HepG2 (cell line): ENCODE results near the gene ZIC2. TPM values are rescaled to one million over a fixed set of nuclear protein-coding genes. Genes with fewer than 3 reads are reported as not detected.

Source experiments
- SALL2 ChIP-seq: sonication (generic); formaldehyde crosslinking; IDR thresholded peaks from 2 replicates; pipeline ENCODE4 v1.8.1; 2023; ENCODE audit warnings: mild to moderate bottlenecking, missing genetic modification reagents, inconsistent platforms
- SAP130 ChIP-seq: IDR thresholded peaks from 2 replicates; pipeline ENCODE4 v1.6.1; 2016; ENCODE audit warnings: low read depth
- SOX13 ChIP-seq, 3 experiments: fragments of 450-650 bp in 1 of 3; sonication (generic) in 1 of 3; formaldehyde crosslinking in 1 of 3; IDR thresholded peaks in 2 of 3; conservative IDR thresholded peaks in 1 of 3; 2 replicates each; pipeline versions ENCODE4 v1.5.0 to v1.6.1; 2016 to 2020; ENCODE audit warnings: antibody characterized with exemption in 1 of 3, mild to moderate bottlenecking in 1 of 3, missing compliant biosample characterization in 1 of 3, missing genetic modification reagents in 1 of 3, moderate library complexity in 1 of 3
- SOX6 ChIP-seq, 2 experiments: fragments of 450-650 bp in 1 of 2; sonication (generic) in 1 of 2; formaldehyde crosslinking in 1 of 2; IDR thresholded peaks; 2 replicates each; pipeline versions ENCODE4 v1.4.0 to v1.6.1; 2017 to 2020; ENCODE audit warnings: antibody characterized with exemption in 1 of 2, mild to moderate bottlenecking in 1 of 2, missing genetic modification reagents in 1 of 2
- SRY ChIP-seq: sonication (generic); formaldehyde crosslinking; IDR thresholded peaks from 2 replicates; pipeline ENCODE4 v1.8.0; 2022; ENCODE audit warnings: mild to moderate bottlenecking, missing genetic modification reagents
- YEATS4 ChIP-seq: sonication (generic); formaldehyde crosslinking; IDR thresholded peaks from 2 replicates; pipeline ENCODE4 v1.4.0; 2020; ENCODE audit warnings: missing genetic modification reagents, borderline replicate concordance
- ZNF329 ChIP-seq: sonication (generic); formaldehyde crosslinking; IDR thresholded peaks from 2 replicates; pipeline ENCODE4 v1.9.0; 2021; ENCODE audit warnings: low read depth, mild to moderate bottlenecking, missing genetic modification reagents
- ZNF441 ChIP-seq: sonication (generic); formaldehyde crosslinking; IDR thresholded peaks from 2 replicates; pipeline ENCODE4 v1.7.0; 2021; ENCODE audit warnings: missing genetic modification reagents, borderline replicate concordance
- ZNF776 ChIP-seq: sonication (generic); formaldehyde crosslinking; IDR thresholded peaks from 2 replicates; pipeline ENCODE4 v1.4.0; 2020; ENCODE audit warnings: mild to moderate bottlenecking, missing genetic modification reagents
- polyA plus RNA-seq, 8 experiments: library from polyadenylated mRNA; depleted of rRNA in 3 of 8; stranded (reverse) in 7 of 8; unstranded in 1 of 8; fragments of >200 nt; fragmentation: Illumina TruSeq in 4 of 8; extraction: Trizol in 4 of 8; gene quantifications; 2 replicates each; pipeline versions ENCODE4 v1.2.1 to v1.2.3, GENCODE V29; 2011 to 2016; ENCODE audit warnings: low read depth in 4 of 8, missing spikeins in 1 of 8, mixed read lengths in 1 of 8; ENCODE audit not compliant: insufficient read depth in 1 of 8
- total RNA-seq, 5 experiments: library from RNA; depleted of rRNA; stranded (reverse); fragments of >200 nt; fragmentation: Illumina TruSeq; extraction: Trizol; gene quantifications; 2 replicates each; pipeline ENCODE4 v1.2.3, GENCODE V29; 2016; ENCODE audit warnings: low read depth in 1 of 5
- TF ChIP-seq, protein P1 (sequence below): sonication (generic); formaldehyde crosslinking; IDR thresholded peaks from 2 replicates; pipeline ENCODE4 v1.5.1; 2020; ENCODE audit warnings: mild to moderate bottlenecking, missing genetic modification reagents
- TF ChIP-seq, protein P2 (sequence below): sonication (generic); formaldehyde crosslinking; conservative IDR thresholded peaks from 2 replicates; pipeline ENCODE4 v1.8.0; 2022; ENCODE audit warnings: mild to moderate bottlenecking, moderate library complexity, missing genetic modification reagents
- TF ChIP-seq, protein P3 (sequence below): sonication (generic); formaldehyde crosslinking; IDR thresholded peaks from 2 replicates; pipeline ENCODE4 v1.4.0; 2020; ENCODE audit warnings: missing genetic modification reagents, low read depth, mild to moderate bottlenecking, borderline replicate concordance
- TF ChIP-seq, protein P4 (sequence below), 2 experiments: sonication (generic) in 1 of 2; formaldehyde crosslinking in 1 of 2; IDR thresholded peaks; 2 replicates each; pipeline versions ENCODE4 v1.5.1 to v1.6.1; 2011 to 2020; ENCODE audit warnings: borderline replicate concordance in 1 of 2, low read depth in 1 of 2, low read length in 1 of 2, mild to moderate bottlenecking in 1 of 2, missing genetic modification reagents in 1 of 2, moderate library complexity in 1 of 2
- TF ChIP-seq, protein P5 (sequence below): sonication (generic); formaldehyde crosslinking; IDR thresholded peaks from 2 replicates; pipeline ENCODE4 v1.5.0; 2020; ENCODE audit warnings: missing genetic modification reagents
- TF ChIP-seq, protein P6 (sequence below): sonication (generic); formaldehyde crosslinking; IDR thresholded peaks from 2 replicates; pipeline ENCODE4 v1.5.0; 2020; ENCODE audit warnings: missing genetic modification reagents

ZIC2 gene
- total and polyA plus RNA-seq, 2 of the 13 experiments (the other 11 are each of a cell fraction or from before 2014, with no cell fraction given): 0.13 TPM; not detected in 1

DNA sequence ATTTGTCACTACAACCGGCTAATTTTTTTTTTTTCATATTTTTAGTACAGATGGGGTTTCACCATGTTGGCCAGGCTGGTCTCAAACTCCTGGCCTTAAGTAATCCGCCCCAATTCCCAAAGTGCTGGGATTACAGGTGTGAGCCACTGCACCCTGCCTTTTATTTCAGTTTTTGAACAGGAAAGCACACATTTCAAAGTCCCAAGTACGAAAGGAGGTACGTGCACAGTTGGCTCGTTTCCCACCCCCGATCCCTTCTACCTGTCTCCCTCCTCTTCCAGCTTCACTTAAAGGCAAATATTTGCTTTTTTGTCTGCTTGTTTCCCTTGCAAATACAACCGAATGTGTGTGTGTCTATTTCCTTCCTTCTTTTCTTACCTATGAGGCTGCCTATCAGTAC lies 40.5 kb upstream of the ZIC2 start (continued):
- TF ChIP-seq, protein P1, sequence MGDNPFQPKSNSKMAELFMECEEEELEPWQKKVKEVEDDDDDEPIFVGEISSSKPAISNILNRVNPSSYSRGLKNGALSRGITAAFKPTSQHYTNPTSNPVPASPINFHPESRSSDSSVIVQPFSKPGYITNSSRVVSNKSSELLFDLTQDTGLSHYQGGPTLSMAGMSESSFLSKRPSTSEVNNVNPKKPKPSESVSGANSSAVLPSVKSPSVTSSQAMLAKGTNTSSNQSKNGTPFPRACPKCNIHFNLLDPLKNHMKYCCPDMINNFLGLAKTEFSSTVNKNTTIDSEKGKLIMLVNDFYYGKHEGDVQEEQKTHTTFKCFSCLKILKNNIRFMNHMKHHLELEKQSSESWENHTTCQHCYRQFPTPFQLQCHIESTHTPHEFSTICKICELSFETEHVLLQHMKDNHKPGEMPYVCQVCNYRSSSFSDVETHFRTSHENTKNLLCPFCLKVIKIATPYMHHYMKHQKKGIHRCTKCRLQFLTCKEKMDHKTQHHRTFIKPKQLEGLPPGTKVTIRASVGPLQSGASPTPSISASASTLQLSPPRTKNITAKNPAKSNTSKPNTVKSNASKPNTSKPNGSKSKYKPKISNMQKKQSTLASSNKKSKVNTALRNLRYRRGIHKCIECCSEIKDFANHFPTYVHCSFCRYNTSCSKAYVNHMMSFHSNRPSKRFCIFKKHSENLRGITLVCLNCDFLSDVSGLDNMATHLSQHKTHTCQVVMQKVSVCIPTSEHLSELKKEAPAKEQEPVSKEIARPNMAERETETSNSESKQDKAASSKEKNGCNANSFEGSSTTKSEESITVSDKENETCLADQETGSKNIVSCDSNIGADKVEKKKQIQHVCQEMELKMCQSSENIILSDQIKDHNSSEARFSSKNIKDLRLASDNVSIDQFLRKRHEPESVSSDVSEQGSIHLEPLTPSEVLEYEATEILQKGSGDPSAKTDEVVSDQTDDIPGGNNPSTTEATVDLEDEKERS (CRISPR knock-in tag): 0 out of 2 replicates have a peak, but pooled peaks have one; percentile 42
- no peak for TF ChIP-seq ZNF776 (CRISPR knock-in tag)
- TF ChIP-seq, protein P2, sequence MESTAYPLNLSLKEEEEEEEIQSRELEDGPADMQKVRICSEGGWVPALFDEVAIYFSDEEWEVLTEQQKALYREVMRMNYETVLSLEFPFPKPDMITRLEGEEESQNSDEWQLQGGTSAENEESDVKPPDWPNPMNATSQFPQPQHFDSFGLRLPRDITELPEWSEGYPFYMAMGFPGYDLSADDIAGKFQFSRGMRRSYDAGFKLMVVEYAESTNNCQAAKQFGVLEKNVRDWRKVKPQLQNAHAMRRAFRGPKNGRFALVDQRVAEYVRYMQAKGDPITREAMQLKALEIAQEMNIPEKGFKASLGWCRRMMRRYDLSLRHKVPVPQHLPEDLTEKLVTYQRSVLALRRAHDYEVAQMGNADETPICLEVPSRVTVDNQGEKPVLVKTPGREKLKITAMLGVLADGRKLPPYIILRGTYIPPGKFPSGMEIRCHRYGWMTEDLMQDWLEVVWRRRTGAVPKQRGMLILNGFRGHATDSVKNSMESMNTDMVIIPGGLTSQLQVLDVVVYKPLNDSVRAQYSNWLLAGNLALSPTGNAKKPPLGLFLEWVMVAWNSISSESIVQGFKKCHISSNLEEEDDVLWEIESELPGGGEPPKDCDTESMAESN (CRISPR knock-in tag): no peak
- TF ChIP-seq, protein P3, sequence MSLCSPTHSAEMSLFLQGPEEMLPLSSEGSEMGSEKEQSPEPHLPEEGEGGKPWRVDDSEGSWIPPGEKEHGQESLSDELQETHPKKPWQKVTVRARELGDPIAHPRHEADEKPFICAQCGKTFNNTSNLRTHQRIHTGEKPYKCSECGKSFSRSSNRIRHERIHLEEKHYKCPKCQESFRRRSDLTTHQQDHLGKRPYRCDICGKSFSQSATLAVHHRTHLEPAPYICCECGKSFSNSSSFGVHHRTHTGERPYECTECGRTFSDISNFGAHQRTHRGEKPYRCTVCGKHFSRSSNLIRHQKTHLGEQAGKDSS (CRISPR knock-in tag): no peak
- TF ChIP-seq SRY (CRISPR knock-in tag): no peak
- TF ChIP-seq SOX13 (IDR thresholded peaks at IDR 0.05): 0 out of 2 replicates have a peak, but pooled peaks have one; percentile 35
- TF ChIP-seq SOX13 (CRISPR knock-in tag; conservative IDR thresholded peaks at IDR 0.05 in 1 of 2, IDR thresholded peaks at IDR 0.05 in 1 of 2): peak in 1 of 2 experiments; percentile 84; a peak in 2 of 4 replicates
- TF ChIP-seq ZNF329 (CRISPR knock-in tag): no peak
- TF ChIP-seq, protein P4, sequence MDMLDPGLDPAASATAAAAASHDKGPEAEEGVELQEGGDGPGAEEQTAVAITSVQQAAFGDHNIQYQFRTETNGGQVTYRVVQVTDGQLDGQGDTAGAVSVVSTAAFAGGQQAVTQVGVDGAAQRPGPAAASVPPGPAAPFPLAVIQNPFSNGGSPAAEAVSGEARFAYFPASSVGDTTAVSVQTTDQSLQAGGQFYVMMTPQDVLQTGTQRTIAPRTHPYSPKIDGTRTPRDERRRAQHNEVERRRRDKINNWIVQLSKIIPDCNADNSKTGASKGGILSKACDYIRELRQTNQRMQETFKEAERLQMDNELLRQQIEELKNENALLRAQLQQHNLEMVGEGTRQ (IDR thresholded peaks at IDR 0.05; ENCODE audit: low read depth, low read length): no peak
- TF ChIP-seq, protein P4 (CRISPR knock-in tag; IDR thresholded peaks at IDR 0.05; ENCODE audit: borderline replicate concordance): no peak
- peak; percentile 20; the same call in 1 of the 2 replicates for TF ChIP-seq YEATS4 (CRISPR knock-in tag)
- TF ChIP-seq SALL2 (CRISPR knock-in tag): no peak
- TF ChIP-seq, protein P5, sequence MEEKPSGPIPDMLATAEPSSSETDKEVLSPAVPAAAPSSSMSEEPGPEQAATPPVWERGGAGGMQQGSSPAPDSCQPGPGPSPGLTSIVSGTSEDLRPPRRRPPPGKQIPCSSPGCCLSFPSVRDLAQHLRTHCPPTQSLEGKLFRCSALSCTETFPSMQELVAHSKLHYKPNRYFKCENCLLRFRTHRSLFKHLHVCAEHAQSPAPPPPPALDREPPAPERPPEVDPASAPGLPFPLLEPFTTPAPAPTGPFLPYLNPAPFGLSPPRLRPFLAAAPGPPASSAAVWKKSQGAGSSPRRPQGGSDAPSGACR (CRISPR knock-in tag): 0 out of 2 replicates have a peak, but pooled peaks have one; percentile 52
- no peak for TF ChIP-seq SOX6 (IDR thresholded peaks at IDR 0.05)
- TF ChIP-seq SOX6 (CRISPR knock-in tag; IDR thresholded peaks at IDR 0.05): peak; percentile 84
- TF ChIP-seq SAP130 (CRISPR knock-in tag): peak; percentile 70
- TF ChIP-seq ZNF441: 0 out of 2 replicates have a peak, but pooled peaks have one; percentile 57
- TF ChIP-seq, protein P6, sequence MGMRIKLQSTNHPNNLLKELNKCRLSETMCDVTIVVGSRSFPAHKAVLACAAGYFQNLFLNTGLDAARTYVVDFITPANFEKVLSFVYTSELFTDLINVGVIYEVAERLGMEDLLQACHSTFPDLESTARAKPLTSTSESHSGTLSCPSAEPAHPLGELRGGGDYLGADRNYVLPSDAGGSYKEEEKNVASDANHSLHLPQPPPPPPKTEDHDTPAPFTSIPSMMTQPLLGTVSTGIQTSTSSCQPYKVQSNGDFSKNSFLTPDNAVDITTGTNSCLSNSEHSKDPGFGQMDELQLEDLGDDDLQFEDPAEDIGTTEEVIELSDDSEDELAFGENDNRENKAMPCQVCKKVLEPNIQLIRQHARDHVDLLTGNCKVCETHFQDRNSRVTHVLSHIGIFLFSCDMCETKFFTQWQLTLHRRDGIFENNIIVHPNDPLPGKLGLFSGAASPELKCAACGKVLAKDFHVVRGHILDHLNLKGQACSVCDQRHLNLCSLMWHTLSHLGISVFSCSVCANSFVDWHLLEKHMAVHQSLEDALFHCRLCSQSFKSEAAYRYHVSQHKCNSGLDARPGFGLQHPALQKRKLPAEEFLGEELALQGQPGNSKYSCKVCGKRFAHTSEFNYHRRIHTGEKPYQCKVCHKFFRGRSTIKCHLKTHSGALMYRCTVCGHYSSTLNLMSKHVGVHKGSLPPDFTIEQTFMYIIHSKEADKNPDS (CRISPR knock-in tag): peak; percentile 72; the same call in 1 of the 2 replicates
